CD14-positive monocyte (primary cell): ENCODE results near the gene PLEKHG4. TPM values are rescaled to one million over a fixed set of nuclear protein-coding genes. Genes with fewer than 3 reads are reported as not detected.

Experiments
- DNase-seq, 3 donors: peaks; one replicate each; pipeline ENCODE4 v3.0.0-alpha.2; 2011 to 2022
- H2AFZ ChIP-seq: 2 replicates; pipeline ENCODE4 v1.6.0; 2012; ENCODE audit warnings: mild to moderate bottlenecking, low read depth, low read length, inconsistent platforms; ENCODE audit not compliant: insufficient read depth, poor library complexity, severe bottlenecking
- H3K27ac ChIP-seq, 2 donors: 1 replicate in 1 of 2; 2 replicates in 1 of 2; pipeline ENCODE4 v1.5.1; 2012 to 2013; ENCODE audit warnings: low read length in 2 of 2, control low read depth in 1 of 2, inconsistent platforms in 1 of 2, low read depth in 1 of 2, mild to moderate bottlenecking in 1 of 2
- H3K27me3 ChIP-seq, 2 donors: one replicate each; pipeline versions ENCODE4 v1.6.0 to v1.6.1; 2011 to 2013; ENCODE audit warnings: low read length in 2 of 2; ENCODE audit not compliant: control insufficient read depth in 2 of 2, insufficient read depth in 2 of 2
- H3K36me3 ChIP-seq, 2 donors: replicated peaks in 1 of 2; 1 replicate in 1 of 2; 2 replicates in 1 of 2; pipeline versions ENCODE4 v1.5.1 to v1.6.1; 2012 to 2013; ENCODE audit warnings: low read length in 2 of 2, control low read depth in 1 of 2, inconsistent platforms in 1 of 2, mild to moderate bottlenecking in 1 of 2; ENCODE audit not compliant: insufficient read depth in 2 of 2, control insufficient read depth in 1 of 2
- H3K4me1 ChIP-seq, 2 donors: 1 replicate in 1 of 2; 2 replicates in 1 of 2; pipeline versions ENCODE4 v1.5.1 to v1.6.1; 2012 to 2013; ENCODE audit warnings: low read length in 2 of 2, control low read depth in 1 of 2, inconsistent platforms in 1 of 2, mild to moderate bottlenecking in 1 of 2, moderate library complexity in 1 of 2; ENCODE audit not compliant: insufficient read depth in 2 of 2, control insufficient read depth in 1 of 2
- H3K4me2 ChIP-seq: replicated peaks from 2 replicates; pipeline ENCODE3; 2012; ENCODE audit warnings: low read length, moderate library complexity, mild to moderate bottlenecking; ENCODE audit not compliant: poor library complexity, severe bottlenecking; ENCODE audit errors: extremely low read depth
- H3K4me3 ChIP-seq, 3 experiments: fragments of 200-600 bp in 1 of 3; sonication (generic) in 1 of 3; replicated peaks in 1 of 3; 1 replicate in 2 of 3; 2 replicates in 1 of 3; pipeline ENCODE4 v1.5.1; 2011 to 2013; ENCODE audit warnings: low read length in 3 of 3, mild to moderate bottlenecking in 3 of 3, control low read depth in 2 of 3, low read depth in 2 of 3, inconsistent platforms in 1 of 3, moderate library complexity in 1 of 3
- H3K79me2 ChIP-seq: 2 replicates; pipeline ENCODE4 v1.6.0; 2012; ENCODE audit warnings: mild to moderate bottlenecking, control low read depth, inconsistent platforms, low read length, moderate library complexity; ENCODE audit not compliant: insufficient read depth
- H3K9ac ChIP-seq: 2 replicates; pipeline ENCODE4 v1.6.0; 2017; ENCODE audit warnings: low read length, mild to moderate bottlenecking; ENCODE audit not compliant: insufficient read depth, poor library complexity, severe bottlenecking
- H3K9me3 ChIP-seq, 2 donors: replicated peaks in 1 of 2; 1 replicate in 1 of 2; 2 replicates in 1 of 2; pipeline versions ENCODE4 v1.5.1 to v1.6.1; 2012 to 2013; ENCODE audit warnings: low read length in 2 of 2, control low read depth in 1 of 2; ENCODE audit not compliant: control insufficient read depth in 1 of 2, insufficient read depth in 1 of 2
- H4K20me1 ChIP-seq: 2 replicates; pipeline ENCODE4 v1.6.0; 2012; ENCODE audit warnings: mild to moderate bottlenecking, low read length, control low read depth, moderate library complexity; ENCODE audit not compliant: insufficient read depth
- H3K27ac Mint-ChIP-seq, 7 donors: one replicate each; pipeline ENCODE4 v1.8.0; 2020; ENCODE audit warnings: mild to moderate bottlenecking in 7 of 7, mixed read lengths in 7 of 7, moderate library complexity in 6 of 7, inconsistent platforms in 2 of 7
- H3K27me3 Mint-ChIP-seq, 3 donors: one replicate each; pipeline ENCODE4 v1.8.0; 2021 to 2022; ENCODE audit warnings: low read depth in 3 of 3, mild to moderate bottlenecking in 3 of 3, mixed read lengths in 3 of 3, moderate library complexity in 3 of 3, inconsistent platforms in 1 of 3
- H3K36me3 Mint-ChIP-seq, 2 donors: one replicate each; pipeline ENCODE4 v1.8.0; 2020; ENCODE audit warnings: mixed read lengths in 2 of 2, inconsistent platforms in 1 of 2, mild to moderate bottlenecking in 1 of 2
- H3K4me1 Mint-ChIP-seq: one replicate; pipeline ENCODE4 v1.8.0; 2020; ENCODE audit warnings: mild to moderate bottlenecking, mixed read lengths
- H3K4me3 Mint-ChIP-seq, 2 donors: one replicate each; pipeline ENCODE4 v1.8.0; 2020; ENCODE audit warnings: mild to moderate bottlenecking in 2 of 2, mixed read lengths in 2 of 2, moderate library complexity in 1 of 2
- H3K9me3 Mint-ChIP-seq, 7 donors: one replicate each; pipeline ENCODE4 v1.8.0; 2020 to 2022; ENCODE audit warnings: mixed read lengths in 7 of 7, mild to moderate bottlenecking in 6 of 7, moderate library complexity in 6 of 7, inconsistent platforms in 2 of 7
- CTCF ChIP-seq: fragments of 200-600 bp; IDR thresholded peaks from one replicate; pipeline ENCODE4 v1.8.0; 2022; ENCODE audit warnings: antibody characterized with exemption, mild to moderate bottlenecking
- WGBS: methylation state at CpG from one replicate; pipeline ENCODE4 v1.1.5; 2013; ENCODE audit warnings: missing lambda C conversion rate; ENCODE audit not compliant: insufficient coverage; 5-methylcytosine and 5-hydroxymethylcytosine counted together
- intact Hi-C, 2 donors: fragments of 100-400 bp; cut with micrococcal nuclease; formaldehyde crosslinking; loops; one replicate each; pipeline versions ENCODE4 v1.15.0 to v1.15.1; 2023
- polyA plus RNA-seq, 3 donors: library from polyadenylated mRNA; depleted of rRNA in 1 of 3; unstranded in 2 of 3; stranded (reverse) in 1 of 3; fragments of 300-500 nt in 2 of 3; fragments of >200 nt in 1 of 3; fragmentation: Illumina TruSeq in 2 of 3; gene quantifications; 1 replicate in 2 of 3; 2 replicates in 1 of 3; pipeline ENCODE4 v1.2.3, GENCODE V29; 2012 to 2021

The PLEKHG4 gene
- polyA plus RNA-seq, 3 donors = 0.79 to 3.2 (median 3.0) TPM

GRCh38 chr16:67238278-67238575 lies 41.1 kb upstream of the PLEKHG4 start:
- Histone ChIP-seq H3K79me2 (peaks cover 28% of the 10 kb centered on the region), H3K27me3 (no peaks in the 10 kb centered on the region), H3K9me3 (no peaks in the 10 kb centered on the region), H3K27ac (no peak overlapping the region), H3K9ac (no peak overlapping the region), H2AFZ (no peak overlapping the region), H3K36me3 (peaks cover 58 to 74% of the 10 kb centered on the region in 2 donors), H4K20me1 (peaks cover 60% of the 10 kb centered on the region), H3K4me3 (no peak overlapping the region), H3K4me1 (peaks cover 21 to 22% of the 10 kb centered on the region in 2 donors), H3K4me2 (no peak overlapping the region)
- Mint-ChIP-seq H3K27me3 (peaks cover 0 to 4% (median 2%) of the 10 kb centered on the region in 3 donors), H3K27ac (no peak overlapping the region), H3K36me3 (peaks cover 68 to 84% of the 10 kb centered on the region in 2 donors), H3K4me3 (no peak overlapping the region), H3K9me3 (peaks cover 0 to 3% (median 0%) of the 10 kb centered on the region in 7 donors), H3K4me1 (peaks cover 29% of the 10 kb centered on the region)
- intact Hi-C loops = no loop called here
- no CpG with 5 or more reads among the region's 3 CpGs for WGBS
- no peak for DNase-seq
- no peak for TF ChIP-seq CTCF

- peaks cover 0 to 3% (median 0%) of the 10 kb centered on the region in 7 donors for H3K9me3 Mint-ChIP-seq
- H3K4me1 ChIP-seq = peaks cover 28 to 29% of the 10 kb centered on the region in 2 donors
- no peak overlapping the region for H3K27ac ChIP-seq
- H4K20me1 ChIP-seq = peaks cover 60% of the 10 kb centered on the region
- H3K4me1 Mint-ChIP-seq = peaks cover 36% of the 10 kb centered on the region
- H3K4me3 ChIP-seq = no peak overlapping the region
- H3K36me3 ChIP-seq = peaks cover 53 to 67% of the 10 kb centered on the region in 2 donors
- no peak overlapping the region for H3K4me3 Mint-ChIP-seq
- H3K27me3 ChIP-seq = no peaks in the 10 kb centered on the region
- intact Hi-C loops = no loop called here
- no peak for TF ChIP-seq CTCF
- no peak overlapping the region for H3K27ac Mint-ChIP-seq
- no peak overlapping the region for H3K9ac ChIP-seq
- H3K79me2 ChIP-seq = peaks cover 34% of the 10 kb centered on the region
- H3K36me3 Mint-ChIP-seq = peaks cover 61 to 77% of the 10 kb centered on the region in 2 donors
- peaks cover 0 to 4% (median 2%) of the 10 kb centered on the region in 3 donors for H3K27me3 Mint-ChIP-seq
- DNase-seq = no peak
- WGBS = 97% methylated on average over 8 of the region's 9 CpGs
- no peaks in the 10 kb centered on the region for H3K9me3 ChIP-seq
- H3K4me2 ChIP-seq = no peak overlapping the region
- no peak overlapping the region for H2AFZ ChIP-seq
These were observed 40.4 kb upstream of the PLEKHG4 start for GRCh38 chr16:67238806-67239470.
